H54 (cell line): ENCODE data around the gene RAI14.
"Not testable (repeated sequence)": the region's sequence is repeated elsewhere in the genome, so short reads cannot be mapped to it uniquely, and the experiment has no call there.

Experiments used
- DNase-seq: peaks from one replicate; pipeline ENCODE4 v3.0.0; 2011; ENCODE audit warnings: low spot score, mixed read lengths; ENCODE audit not compliant: insufficient read length
- FAIRE-seq: peaks from 3 replicates; lab custom pipeline; 2011; peaks lifted over from hg19 to GRCh38; lab: Jason Lieb, UNC
- POLR2A ChIP-seq: IDR thresholded peaks from 2 replicates; pipeline ENCODE4 v1.6.1; 2011; ENCODE audit warnings: low read depth, mild to moderate bottlenecking, low read length

Gene RAI14

GRCh38 chr5:34751807-34752736 is 95.9 kb downstream of the RAI14 start:
- no peak for FAIRE-seq
- TF ChIP-seq POLR2A = no peak
- DNase-seq = no peak

- not testable (repeated sequence) for DNase-seq, FAIRE-seq
Measured at GRCh38 chr5:34753236-34753635, 97.1 kb downstream of the RAI14 start.

GRCh38 chr5:34755926-34756325 is 99.8 kb downstream of the RAI14 start:
- no peak for DNase-seq
- no peak for FAIRE-seq
- TF ChIP-seq POLR2A = no peak

- TF ChIP-seq POLR2A = no peak
- no peak for DNase-seq
- FAIRE-seq = no peak
Measured at GRCh38 chr5:34756781-34757624, 100.9 kb downstream of the RAI14 start.

GRCh38 chr5:34758514-34758913 is 102.4 kb downstream of the RAI14 start:
- no peak for TF ChIP-seq POLR2A
- DNase-seq (no peak), FAIRE-seq (no peak)

GRCh38 chr5:34759213-34759612 is 103.1 kb downstream of the RAI14 start:
- not testable (repeated sequence) for FAIRE-seq

GRCh38 chr5:34765662-34766061 is 109.5 kb downstream of the RAI14 start:
- DNase-seq (no peak), FAIRE-seq (no peak)
- TF ChIP-seq POLR2A = no peak

More at GRCh38 chr5:34759213-34759612, 103.1 kb downstream of the RAI14 start:
- not testable (repeated sequence) for DNase-seq

- FAIRE-seq = no peak
- no peak for TF ChIP-seq POLR2A
Measured at GRCh38 chr5:34767180-34767579, 111.1 kb downstream of the RAI14 start.

GRCh38 chr5:34770486-34770885 is 114.4 kb downstream of the RAI14 start:
- no peak for FAIRE-seq
- TF ChIP-seq POLR2A = no peak
- no peak for DNase-seq

More at GRCh38 chr5:34767180-34767579, 111.1 kb downstream of the RAI14 start:
- no peak for DNase-seq

- DNase-seq (no peak), FAIRE-seq (no peak)
- TF ChIP-seq POLR2A = no peak
Measured at GRCh38 chr5:34771076-34771475, 114.9 kb downstream of the RAI14 start.

GRCh38 chr5:34772267-34773098 is 116.4 kb downstream of the RAI14 start:
- DNase-seq = no peak
- no peak for TF ChIP-seq POLR2A
- no peak for FAIRE-seq

GRCh38 chr5:34774139-34774538 is 118.0 kb downstream of the RAI14 start:
- FAIRE-seq (no peak), DNase-seq (no peak)
- TF ChIP-seq POLR2A = no peak

- not testable (repeated sequence) for FAIRE-seq
Measured at GRCh38 chr5:34774678-34775077, 118.5 kb downstream of the RAI14 start.

More at GRCh38 chr5:34774678-34775077, 118.5 kb downstream of the RAI14 start:
- DNase-seq = not testable (repeated sequence)
